OCI-M2 (cell line): ENCODE measurements around the gene ACTL6B.
"Not testable (repeated sequence)": the region's sequence is repeated elsewhere in the genome, so short reads cannot be mapped to it uniquely, and the experiment has no call there.

Experiments used
- DNase-seq: peaks from one replicate; lab custom pipeline; 2025; ENCODE audit not compliant: unreplicated experiment; lab: John Stamatoyannopoulos, UW

Gene ACTL6B

DNA sequence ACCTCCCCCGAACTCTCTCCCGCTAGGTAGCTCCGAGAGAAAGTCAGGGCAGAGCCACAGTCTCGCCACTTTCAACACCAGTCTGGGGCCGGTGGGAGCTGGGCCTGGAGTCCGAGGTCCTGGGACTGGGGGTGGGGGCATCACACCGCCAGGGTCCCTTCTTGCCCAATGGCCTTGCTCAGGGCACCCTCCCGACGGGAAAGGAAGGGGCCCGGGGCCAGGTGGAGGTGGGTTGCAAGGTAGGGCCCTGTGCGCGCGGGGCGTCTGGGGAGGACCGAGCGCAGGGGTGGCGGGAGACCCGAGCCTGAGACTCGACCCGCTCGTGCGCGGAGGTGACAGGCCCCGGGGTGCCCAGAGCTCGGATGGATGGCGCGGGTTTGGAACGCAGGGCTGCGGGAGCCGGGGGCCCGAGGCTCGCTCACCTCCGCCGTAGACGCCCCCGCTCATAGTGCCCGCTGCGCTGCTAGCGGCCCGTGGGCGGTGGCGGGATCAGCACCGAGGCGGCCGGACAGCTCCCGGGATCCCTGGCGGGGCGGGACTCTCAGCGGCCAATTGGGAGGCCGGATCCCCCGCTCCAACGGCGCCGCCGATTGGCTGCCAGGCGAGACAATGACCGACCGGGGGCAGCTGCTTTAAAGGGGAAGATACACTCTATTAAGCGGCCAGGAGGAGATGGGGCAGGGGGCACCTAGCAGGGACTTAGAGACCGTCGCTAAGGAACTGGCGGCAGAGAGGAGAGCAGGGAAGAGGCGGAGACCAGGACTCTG lies at the start of gene ACTL6B:
TSS of gene ACTL6B (minus strand) at position 541 of the 767 bp plus-strand sequence. CDS start at position 447, 94 bp downstream.
- DNase-seq = no peak

DNA sequence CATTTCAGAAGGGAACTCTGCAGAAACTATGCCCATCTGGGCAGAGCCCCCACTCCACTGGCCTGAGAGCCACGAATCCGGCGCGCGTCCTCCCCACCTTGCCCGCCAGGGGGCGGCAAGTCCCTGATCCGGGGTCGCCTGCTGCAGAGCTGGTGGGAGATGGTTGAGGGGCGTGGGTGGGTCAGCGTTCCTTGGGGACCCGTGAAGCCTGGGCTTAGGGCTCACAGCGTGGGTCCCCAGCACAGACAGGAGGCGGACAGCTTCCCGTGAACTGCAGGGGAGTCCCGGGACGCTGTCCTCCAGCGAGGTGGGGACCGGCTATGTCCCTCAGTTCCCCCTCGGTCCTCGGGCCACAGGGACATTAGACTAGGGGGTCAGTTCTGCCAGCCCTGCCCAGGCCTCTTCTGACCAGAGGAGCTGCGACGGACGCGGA lies 49.1 kb upstream of the ACTL6B start:
- DNase-seq = peak; percentile 41

DNA sequence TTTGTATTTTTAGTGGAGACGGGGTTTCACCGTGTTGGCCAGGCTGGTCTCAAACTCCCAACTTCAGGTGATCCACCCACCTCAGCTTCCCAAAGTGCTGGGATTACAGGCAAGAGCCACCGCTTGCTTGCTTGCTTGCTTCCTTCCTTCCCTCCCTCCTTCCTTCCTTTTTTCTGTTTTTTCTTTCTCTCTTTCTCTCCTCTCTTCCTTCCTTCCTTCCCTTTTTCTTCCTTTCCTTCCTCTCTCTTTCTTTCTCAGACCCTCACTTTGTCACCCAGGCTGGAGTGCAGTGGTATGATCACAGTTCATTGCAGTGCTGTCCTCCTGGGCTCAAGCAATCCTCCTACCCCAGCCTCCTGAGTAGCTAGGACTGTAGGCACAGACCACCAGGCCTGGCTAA lies 44.8 kb upstream of the ACTL6B start:
- DNase-seq = not testable (repeated sequence)

DNA sequence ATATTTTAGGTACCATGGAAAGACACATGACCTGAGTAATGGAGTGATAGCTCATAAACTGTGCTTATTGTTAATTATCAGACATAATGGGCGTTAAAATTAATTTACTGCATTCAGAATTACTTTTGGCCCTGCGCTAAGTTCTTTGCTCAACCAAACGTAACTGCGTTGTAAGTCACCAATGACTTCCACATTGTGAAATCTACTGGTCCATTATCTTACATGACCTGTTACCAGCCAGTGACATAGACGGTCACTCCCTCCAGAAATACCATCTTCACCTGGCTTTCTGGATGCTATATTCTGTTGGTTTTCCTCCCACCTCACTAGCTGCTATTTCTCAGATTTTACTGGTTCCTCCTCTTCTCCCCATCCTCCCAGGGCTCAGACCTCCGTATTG lies 42.8 kb upstream of the ACTL6B start:
- DNase-seq = no peak

DNA sequence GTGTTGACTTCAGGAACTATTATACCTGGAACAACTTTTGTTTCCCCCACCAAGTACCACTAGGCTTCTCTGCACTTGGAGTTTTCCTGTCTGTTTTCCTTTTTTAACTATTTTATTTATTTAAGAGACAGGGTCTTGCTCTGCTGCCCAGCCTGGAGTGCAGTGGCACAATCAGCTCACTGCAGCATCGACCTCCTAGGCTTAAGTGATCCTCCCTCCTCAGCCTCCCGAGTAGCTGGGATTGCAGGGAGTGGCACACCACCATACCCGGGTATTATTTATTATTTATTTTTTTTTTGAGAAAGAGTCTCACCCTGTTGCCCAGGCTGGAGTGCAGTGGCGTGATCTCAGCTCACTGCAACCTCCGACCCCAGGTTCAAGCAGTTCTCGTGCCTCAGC lies 39.9 kb upstream of the ACTL6B start:
- DNase-seq = no peak

DNA sequence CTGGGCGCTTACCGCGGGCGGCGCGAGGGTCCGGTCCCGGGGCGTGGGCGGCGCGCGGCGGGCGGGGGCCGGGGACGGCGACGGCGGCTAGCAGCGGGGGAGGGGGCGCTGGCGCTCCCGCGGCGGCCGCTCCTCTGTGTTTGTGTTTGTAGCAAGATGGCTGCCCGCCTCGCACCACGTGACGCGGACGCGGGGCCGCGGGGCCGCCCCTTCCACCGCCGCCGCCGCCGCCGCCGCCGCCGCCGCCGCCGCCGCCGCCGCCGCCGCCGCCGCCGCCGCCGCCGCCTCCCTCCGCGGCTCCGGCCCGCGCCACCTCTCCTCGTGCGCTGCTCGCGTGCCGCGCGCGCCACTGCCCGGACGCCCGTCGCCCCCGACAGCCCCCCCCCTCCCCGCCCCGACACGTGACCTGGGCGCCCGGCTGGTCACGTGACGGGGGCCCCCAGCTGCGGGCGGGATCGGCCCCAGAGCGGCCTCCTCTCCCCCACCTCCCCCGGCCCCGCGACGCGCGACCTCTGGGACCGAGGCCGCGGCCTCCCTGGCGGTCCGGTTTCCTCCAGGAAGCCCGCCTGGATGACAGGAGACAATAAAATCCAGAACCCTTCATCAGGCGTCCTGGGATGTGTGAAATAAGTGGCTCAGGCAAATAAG lies 38.0 kb upstream of the ACTL6B start, which contains the start of gene GIGYF1:
TSS of gene GIGYF1 (minus strand) at position 153 of the 648 bp plus-strand sequence. CDS start 6,012 bp downstream, outside the sequence.
- no peak for DNase-seq

DNA sequence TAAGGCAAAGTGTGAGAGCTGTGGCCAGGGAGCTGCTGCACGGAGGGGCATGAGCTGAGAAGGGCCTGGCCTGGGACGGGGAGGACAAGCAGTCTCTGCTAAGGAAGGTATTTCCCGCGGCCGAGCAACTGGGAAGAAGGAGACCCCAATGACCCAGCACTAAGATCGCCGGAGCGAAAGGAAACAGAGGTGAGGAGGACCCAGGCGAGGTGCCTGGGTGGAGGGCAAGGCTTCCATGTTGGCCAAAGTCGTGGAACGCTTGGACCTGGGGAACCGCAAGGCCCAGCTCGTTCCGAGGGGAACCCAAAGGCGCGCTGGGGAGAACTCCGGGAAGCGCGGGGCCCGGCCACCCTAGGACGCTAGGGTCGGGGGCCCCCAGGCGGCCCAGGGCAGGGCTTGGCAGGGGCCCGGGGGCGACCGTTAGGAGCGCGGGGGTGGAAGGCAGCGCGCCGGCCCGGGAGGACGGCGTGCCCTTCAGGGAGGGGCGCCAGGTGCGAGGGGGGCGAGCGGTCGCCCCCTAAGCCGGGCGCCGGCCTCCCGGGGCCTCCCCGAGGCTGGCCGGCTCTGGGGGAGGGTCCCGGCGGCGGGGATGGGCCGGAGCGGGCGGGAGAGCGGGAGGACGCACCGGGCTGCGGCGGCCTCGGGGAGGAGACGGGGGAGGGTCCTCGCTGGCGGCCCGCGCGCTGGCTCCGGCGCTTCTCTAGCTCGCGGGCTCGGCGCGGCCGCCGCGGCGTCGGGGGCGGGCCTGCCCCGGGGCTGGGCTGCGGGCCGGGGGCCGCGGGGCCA lies 37.3 kb upstream of the ACTL6B start:
- no peak for DNase-seq

DNA sequence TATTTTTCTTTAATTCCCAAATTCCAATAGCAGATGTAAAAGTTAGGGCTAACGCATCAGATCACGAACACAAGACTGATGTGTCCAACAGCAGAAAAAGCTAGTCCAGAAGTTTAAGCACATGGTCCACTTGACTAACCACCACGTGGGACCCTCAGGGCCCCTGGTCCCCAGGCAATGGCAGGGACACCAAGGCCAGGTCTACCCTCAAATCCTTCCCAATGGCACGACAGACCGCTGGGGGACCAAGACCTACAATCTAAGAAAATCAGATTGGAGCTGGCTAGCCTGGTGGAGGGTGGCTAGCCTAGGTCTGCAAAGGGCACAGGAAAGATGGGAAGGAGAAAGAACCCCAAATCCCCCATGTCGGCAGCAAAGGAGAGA lies 36.3 kb upstream of the ACTL6B start:
- no peak for DNase-seq

DNA sequence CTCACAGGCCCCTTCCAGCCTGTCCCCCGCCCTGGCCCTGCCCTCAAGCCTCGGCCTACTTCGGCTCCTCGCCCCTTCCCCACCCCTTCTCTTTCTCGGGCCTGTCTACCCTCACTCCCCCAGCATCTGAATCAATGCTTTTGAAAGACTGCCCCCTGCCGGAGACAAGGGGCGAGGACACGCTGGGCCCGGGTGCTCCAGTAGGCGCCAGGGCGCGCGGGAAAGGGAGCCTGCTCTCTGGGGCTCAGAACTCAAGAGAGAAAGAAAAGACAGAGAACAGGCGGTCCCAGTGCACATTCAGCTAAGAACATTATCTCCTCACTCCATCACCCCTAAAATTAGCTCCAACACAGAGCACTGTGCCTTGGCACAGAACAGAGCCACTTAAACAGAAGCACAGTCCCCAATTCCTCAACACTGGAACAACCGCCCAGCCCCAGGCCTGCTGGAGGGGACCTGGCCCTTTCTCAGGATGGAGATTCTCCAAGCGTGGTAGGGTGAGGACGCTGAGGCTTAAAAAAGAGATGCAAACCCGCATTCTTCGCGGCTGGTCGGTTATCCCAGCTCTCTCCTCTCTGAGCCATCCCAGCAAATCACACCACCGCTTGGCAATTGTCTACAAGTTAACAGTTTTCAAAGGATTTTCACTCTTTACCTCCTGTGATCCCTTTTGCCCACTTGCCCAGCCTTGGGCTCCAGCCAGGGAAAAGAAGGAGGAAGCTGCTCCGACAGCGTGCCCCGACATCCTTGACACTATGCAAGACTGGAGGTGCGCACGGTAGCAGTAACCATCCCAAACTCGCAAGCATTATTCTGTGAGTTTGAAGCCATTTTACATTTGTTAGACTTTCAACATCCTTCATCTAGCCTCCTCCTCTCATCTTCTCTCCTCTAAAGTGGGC lies 35.7 kb upstream of the ACTL6B start:
- DNase-seq = peak; percentile 43

DNA sequence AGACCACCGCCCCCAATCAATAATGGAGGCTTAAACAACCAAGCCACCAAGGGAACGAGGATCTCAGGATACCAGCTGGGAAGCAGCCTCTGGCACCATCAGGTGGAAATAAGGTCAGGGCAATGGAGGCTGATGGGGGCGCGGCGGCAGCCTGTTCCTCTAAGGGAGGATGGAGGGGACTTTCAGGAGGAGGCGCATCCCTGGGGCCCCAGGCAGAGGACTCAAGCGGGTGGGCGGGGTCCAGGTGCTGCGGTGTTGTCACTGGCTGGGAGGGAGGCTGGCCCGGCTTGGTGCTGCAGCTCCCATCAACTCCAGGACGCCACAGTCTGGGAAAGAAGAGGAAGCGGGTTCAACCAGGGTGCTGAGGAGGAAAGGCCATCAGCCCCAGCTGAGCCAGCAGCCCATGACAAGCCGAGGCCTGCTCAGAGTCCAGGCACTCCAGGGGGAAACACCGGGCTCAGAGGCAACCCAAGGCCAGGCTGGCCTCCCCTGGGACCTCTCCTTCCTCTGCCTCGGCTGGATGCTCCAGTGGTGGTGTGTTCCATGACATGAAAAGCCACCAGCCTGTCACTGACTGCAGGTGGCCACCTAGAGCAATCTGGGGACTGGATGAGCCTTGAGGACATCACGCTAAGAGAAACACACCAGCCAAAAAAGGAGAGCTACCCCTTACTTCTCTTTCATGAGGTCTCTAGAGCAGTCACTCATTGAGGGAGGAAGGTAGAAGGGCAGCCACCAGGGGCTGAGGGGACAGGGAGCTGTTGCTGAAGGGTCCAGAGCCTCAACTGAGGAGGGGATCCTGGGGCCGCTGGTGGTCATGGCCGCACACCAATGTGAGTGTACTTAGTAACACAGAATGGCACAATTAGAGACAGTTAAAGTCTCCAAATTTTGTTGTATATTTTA lies 33.2 kb upstream of the ACTL6B start:
- DNase-seq = no peak

DNA sequence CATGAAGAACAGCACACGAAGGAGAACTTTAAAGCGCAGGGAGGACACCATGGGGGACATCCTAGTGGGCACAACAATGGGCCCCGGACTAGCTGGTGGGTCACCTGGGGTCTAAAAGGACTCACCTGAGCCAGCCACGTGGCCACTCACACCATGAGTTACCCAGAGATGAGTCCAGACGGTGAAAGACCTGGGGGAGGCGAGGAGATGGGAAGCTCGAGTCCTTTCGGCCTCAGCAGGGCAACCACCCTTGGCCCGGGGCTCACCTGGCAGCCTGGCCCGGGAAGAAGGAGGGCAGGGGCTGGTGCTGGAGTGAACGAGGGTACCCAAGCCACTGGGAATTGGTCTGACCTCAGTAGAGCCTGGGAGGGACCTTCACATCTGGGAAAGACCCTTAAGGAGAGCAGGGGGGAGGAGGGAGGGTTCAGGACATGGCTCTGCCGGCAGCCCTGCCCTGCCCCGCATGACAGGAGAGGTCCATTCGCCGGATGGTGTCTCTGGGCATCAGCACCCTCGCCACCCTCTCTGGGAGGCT lies 32.1 kb upstream of the ACTL6B start:
- no peak for DNase-seq

DNA sequence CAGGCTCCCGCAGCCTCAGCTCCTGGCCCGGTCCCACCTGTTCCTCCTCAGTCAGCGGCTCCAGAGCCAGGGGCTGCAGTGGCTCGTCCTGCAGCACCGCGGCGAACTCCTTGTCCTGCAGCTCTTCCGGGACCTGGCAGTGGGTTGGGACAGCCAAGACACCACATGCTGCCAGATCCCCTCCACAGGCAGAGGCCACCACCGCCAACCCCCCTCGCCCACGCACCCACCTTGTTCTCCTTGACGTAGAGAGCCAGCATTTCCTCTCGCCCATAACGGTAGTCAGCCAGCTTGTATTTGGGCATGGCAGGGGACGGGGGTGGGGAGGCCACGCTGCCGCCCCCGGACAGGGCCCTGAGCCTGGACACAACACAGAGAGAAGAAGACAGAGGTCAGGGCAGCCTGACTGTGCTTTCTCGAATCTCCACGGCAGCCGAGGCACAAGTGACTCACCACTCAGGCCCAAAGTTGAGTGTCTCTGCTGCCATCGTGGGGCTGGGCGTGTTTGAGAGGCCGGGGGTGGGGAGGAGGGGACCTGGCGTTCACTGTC lies 31.6 kb upstream of the ACTL6B start:
- no peak for DNase-seq

DNA sequence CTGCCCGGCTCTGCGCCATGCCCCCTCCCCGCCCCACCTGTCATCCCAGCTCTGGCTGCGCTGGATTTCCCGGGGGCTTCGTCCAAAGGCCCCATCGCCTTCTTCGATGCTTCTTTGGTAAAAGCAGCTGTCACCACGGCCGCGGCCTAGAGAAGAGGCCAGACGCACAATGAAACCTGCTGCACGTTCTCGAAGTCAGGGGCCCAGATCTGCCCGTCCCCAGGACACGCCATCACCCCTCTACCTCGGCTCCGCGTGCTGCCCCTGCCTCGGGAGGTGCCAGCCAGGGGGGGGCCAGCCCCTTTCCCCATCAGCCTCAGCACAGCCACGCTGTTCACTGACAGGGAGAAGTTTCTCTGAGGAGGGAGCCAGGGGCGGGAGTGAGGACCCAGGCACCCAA lies 31.0 kb upstream of the ACTL6B start:
- DNase-seq = no peak

DNA sequence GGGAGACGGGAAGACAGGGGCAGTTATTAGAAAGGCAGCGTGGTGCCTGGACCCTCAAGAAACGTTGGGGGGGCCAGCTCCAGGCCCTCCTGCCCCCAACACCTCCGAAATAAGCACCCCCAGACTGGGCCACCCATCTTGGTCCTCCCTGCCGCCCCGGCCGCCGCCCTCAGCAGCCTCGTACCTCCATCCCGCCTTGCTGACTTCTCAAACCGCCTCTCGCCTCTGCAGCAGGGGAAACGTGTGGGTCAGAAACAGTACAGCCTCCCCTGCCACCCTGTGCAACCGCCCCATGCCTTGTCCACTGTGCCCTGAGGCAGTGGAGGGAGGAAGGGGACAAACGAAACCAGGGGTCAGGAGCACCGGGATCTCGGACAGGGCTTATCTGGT lies 30.6 kb upstream of the ACTL6B start:
- no peak for DNase-seq

DNA sequence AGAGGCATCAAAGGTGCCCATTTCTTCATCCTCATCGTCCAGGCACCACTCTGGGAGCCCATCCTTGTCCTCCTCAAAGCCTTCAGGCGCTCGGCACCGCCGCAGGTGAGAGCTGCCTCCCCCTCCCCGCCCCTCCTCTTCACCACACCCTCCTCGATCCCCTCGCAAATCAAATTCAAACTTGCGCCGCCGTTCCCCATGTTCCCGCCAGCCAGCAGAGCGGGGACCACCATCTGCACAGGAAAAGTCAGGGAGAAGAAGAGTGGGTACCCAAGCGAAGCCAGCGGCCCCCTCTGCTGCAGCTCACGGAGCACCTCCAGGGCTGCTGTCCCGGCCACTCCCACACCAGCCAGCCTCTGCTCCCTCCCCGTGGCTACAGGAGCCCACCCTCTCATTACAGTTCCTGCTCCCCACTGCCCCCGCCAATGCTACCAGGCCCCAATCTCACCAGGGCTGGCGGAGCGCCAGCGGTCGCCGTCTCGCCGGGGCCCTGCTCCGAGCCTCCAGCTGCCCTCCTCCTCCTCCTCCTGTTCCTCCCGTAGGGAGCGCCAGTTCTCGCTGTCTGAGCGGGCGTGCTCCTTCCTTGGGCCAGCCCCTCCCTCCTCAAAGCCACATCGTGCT lies 30.1 kb upstream of the ACTL6B start:
- DNase-seq = no peak

DNA sequence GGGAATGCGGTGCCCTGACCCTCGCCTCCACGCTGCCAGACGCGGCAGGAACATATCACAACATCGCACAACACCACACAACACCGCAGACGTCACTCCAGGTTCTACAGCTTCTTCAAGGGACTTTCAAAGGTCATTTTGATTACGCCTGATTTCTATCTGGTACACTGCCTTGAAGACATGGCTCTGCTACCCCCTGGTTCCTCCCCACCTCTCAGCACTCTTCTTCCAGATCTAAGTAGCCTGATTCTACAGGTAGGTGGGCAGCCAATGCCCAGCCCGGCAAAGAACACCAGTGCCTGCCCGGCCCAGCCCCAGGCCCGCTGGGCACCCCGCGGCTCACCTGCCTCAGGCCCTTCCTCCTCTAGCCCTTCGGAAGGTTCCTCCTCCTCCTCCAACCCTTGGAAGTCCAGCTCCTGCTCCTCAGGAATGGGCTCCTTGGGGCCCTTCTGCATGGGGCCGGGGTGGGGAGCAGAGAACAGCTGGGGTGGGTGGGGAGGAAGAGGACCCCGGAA lies 29.4 kb upstream of the ACTL6B start:
- no peak for DNase-seq

DNA sequence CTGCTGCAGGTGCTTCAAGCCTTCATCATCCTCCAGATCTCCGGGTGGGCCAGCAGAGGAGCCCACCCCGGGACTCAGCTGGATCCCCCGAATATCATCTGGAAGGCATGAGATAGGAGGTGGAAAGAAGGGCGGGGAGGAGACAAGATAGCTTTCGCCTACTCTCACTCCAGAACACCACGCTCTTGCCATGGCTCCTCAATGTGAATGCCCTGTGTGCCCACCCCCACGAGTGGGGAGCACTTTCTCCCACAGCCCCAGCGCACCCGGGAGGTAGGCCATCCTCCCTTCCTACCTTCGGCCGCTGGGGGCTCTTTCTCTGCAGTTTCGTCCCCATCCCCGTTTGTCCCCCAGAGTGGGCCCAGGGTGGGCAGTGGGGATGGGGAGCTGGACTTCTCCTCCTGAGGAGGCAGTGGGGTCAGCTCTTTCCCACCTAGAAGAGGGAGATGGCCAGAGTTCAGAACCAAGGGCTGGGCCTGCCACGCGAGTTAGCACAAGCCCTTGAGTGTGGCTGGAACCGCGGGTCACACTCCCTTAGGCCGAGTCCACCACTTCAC lies 28.9 kb upstream of the ACTL6B start:
- no peak for DNase-seq

DNA sequence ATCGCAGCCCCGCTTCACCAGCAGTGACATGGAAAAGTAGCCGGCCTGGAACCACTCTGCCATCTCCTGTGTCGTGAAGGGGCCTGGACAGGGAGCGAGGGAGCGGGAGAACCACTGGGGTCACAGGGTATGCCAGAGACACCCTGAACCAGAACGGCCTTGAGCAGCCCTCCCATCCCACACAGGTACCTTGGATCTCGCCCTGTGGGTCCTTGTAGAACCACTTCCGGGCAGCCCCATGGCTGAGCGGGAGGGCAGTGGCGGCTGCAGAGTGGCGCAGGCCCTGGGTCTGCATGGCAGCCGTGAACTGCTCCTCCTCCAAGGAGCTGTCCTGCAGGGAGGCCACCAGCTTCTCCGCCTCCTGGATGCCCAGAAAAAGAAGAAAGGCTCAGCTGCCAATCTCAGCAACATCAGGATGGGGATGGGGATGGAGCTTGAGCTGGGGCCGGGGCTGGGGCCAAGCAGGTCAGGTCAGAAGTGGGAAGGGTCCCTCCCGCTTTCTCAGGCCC lies 28.3 kb upstream of the ACTL6B start:
- DNase-seq = no peak
